GM21723 (cell line): ENCODE data around the gene SPTBN4.

Source experiments
- ATAC-seq: cut with Tn5 transposase; IDR thresholded peaks from one replicate; pipeline ENCODE4 v1.9.1; 2021; ENCODE audit warnings: mild to moderate bottlenecking, moderate library complexity; ENCODE audit not compliant: unreplicated experiment

Gene SPTBN4

GRCh38 chr19:40599902-40600569 is 133.2 kb downstream of the SPTBN4 start:
- ATAC-seq = no peak

GRCh38 chr19:40600570-40601133 is 133.9 kb downstream of the SPTBN4 start:
- ATAC-seq = no peak

- no peak for ATAC-seq
Observed at GRCh38 chr19:40601134-40601974, 134.6 kb downstream of the SPTBN4 start, which contains the start of gene LTBP4. LTBP4 (plus strand) TSS chr19:40601369; CDS start chr19:40601388, 19 bp downstream.

GRCh38 chr19:40603071-40603388 is 136.2 kb downstream of the SPTBN4 start:
- ATAC-seq = no peak

- ATAC-seq = peak; percentile 67
Observed at GRCh38 chr19:40603389-40604170, 136.8 kb downstream of the SPTBN4 start.

- ATAC-seq = no peak
Observed at GRCh38 chr19:40604171-40604646, 137.4 kb downstream of the SPTBN4 start.

- no peak for ATAC-seq
Observed at GRCh38 chr19:40604647-40605215, 137.9 kb downstream of the SPTBN4 start.

GRCh38 chr19:40605216-40605971 is 138.6 kb downstream of the SPTBN4 start:
- ATAC-seq = peak; percentile 27

- no peak for ATAC-seq
Observed at GRCh38 chr19:40607311-40608239, 140.8 kb downstream of the SPTBN4 start.

GRCh38 chr19:40608240-40608621 is 141.4 kb downstream of the SPTBN4 start:
- ATAC-seq = no peak

- ATAC-seq = no peak
Observed at GRCh38 chr19:40608957-40609356, 142.2 kb downstream of the SPTBN4 start.

GRCh38 chr19:40609561-40610395 is 143.0 kb downstream of the SPTBN4 start:
- ATAC-seq = peak; percentile 41

GRCh38 chr19:40610396-40611064 is 143.7 kb downstream of the SPTBN4 start:
- no peak for ATAC-seq

GRCh38 chr19:40611096-40611495 is 144.3 kb downstream of the SPTBN4 start:
- ATAC-seq = no peak

- no peak for ATAC-seq
Observed at GRCh38 chr19:40611900-40612698, 145.3 kb downstream of the SPTBN4 start.

GRCh38 chr19:40612831-40613689 is 146.3 kb downstream of the SPTBN4 start:
- ATAC-seq = no peak
